Measurements from ENCODE around the gene CIC. TPM values are rescaled to one million over a fixed set of nuclear protein-coding genes. Genes with fewer than 3 reads are reported as not detected.

Gene CIC
- total RNA-seq, 3 donors from 2014 or later (not counting 1 experiment from before 2014, with no cell fraction given) = 95.4 to 121 (median 108) TPM

DNA sequence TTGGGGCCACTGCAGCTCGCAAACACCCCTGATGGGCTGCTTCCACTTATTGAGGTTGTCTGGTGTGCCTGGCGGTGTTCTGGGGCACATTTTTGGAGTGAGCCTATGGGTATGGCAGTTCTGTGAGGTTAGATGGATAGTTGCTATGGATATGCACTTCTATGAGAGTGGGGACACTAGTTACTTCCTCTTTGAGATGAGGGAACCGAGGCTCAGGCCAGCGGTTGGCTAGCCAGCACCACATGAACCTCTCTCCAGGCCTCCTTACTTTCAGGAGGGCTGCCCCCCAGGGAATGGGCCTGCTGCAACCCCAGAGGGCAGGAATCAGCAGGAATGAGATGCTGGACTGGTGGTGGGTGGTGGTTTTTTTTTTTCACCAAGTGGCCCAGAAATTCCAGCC is 19.3 kb downstream of the CIC start:
- intact Hi-C loops (cut with micrococcal nuclease) = no loop called here
- no peaks in the 10 kb centered on the region for H3K9me3 Mint-ChIP-seq
- ATAC-seq = no peak
- no peak overlapping the region for H3K27ac Mint-ChIP-seq
- H3K36me3 ChIP-seq (ENCODE audit: control insufficient read depth, insufficient read depth, low read length) = peaks cover 62% of the 10 kb centered on the region
- H3K4me1 Mint-ChIP-seq = peaks cover 13 to 29% of the 10 kb centered on the region in 2 donors
- H3K27me3 ChIP-seq (ENCODE audit: control insufficient read depth, insufficient read depth, low read length) = no peaks in the 10 kb centered on the region
- TF ChIP-seq, protein P1, sequence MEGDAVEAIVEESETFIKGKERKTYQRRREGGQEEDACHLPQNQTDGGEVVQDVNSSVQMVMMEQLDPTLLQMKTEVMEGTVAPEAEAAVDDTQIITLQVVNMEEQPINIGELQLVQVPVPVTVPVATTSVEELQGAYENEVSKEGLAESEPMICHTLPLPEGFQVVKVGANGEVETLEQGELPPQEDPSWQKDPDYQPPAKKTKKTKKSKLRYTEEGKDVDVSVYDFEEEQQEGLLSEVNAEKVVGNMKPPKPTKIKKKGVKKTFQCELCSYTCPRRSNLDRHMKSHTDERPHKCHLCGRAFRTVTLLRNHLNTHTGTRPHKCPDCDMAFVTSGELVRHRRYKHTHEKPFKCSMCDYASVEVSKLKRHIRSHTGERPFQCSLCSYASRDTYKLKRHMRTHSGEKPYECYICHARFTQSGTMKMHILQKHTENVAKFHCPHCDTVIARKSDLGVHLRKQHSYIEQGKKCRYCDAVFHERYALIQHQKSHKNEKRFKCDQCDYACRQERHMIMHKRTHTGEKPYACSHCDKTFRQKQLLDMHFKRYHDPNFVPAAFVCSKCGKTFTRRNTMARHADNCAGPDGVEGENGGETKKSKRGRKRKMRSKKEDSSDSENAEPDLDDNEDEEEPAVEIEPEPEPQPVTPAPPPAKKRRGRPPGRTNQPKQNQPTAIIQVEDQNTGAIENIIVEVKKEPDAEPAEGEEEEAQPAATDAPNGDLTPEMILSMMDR (IDR thresholded peaks at IDR 0.05) = no peak
- peaks cover 19% of the 10 kb centered on the region for H3K4me1 ChIP-seq (ENCODE audit: control insufficient read depth, insufficient read depth, low read length)
- H3K36me3 Mint-ChIP-seq = no peaks in the 10 kb centered on the region
- 81% methylated on average over 4 of the region's 4 CpGs for WGBS (ENCODE audit: insufficient coverage)
- no peak for DNase-seq
- H3K4me3 Mint-ChIP-seq = no peak overlapping the region
- H3K27ac ChIP-seq (ENCODE audit: low read length) = no peak overlapping the region
- no peaks in the 10 kb centered on the region for H3K9me3 ChIP-seq (ENCODE audit: control insufficient read depth, insufficient read depth, low read length)
- no peak overlapping the region for H3K4me3 ChIP-seq (ENCODE audit: low read length)
- H3K27me3 Mint-ChIP-seq (ENCODE audit: low read depth in 2 of 2) = no peaks in the 10 kb centered on the region

DNA sequence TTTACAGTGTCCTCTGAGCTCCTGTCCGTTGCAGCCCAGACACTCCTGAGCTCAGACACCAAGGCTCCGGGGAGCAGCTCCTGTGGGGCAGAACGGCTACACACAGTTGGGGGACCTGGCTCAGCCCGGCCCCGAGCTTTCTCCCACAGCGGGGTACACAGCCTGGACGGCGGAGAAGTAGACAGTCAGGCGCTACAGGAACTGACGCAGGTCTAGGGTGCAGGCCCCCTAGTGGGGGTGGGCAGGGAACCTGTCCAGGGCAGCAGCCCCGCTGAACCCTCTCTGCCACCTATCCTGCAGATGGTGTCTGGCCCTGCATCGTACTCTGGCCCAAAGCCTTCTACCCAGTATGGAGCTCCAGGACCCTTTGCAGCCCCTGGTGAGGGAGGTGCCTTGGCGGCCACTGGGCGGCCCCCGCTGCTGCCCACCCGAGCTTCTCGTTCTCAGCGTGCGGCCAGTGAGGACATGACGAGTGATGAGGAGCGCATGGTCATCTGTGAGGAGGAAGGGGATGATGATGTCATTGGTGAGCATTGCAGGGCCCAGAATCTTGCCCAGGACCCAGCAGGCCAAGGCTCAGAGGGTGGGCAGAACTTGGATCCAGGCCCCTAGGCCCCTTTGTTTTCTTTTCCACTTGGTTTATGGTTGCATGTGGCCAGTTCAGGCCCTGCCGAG is 20.0 kb downstream of the CIC start:
- no peaks in the 10 kb centered on the region for H3K27me3 Mint-ChIP-seq (ENCODE audit: low read depth in 2 of 2)
- no peak overlapping the region for H3K27ac ChIP-seq (ENCODE audit: low read length)
- H3K27ac Mint-ChIP-seq = no peak overlapping the region

DNA sequence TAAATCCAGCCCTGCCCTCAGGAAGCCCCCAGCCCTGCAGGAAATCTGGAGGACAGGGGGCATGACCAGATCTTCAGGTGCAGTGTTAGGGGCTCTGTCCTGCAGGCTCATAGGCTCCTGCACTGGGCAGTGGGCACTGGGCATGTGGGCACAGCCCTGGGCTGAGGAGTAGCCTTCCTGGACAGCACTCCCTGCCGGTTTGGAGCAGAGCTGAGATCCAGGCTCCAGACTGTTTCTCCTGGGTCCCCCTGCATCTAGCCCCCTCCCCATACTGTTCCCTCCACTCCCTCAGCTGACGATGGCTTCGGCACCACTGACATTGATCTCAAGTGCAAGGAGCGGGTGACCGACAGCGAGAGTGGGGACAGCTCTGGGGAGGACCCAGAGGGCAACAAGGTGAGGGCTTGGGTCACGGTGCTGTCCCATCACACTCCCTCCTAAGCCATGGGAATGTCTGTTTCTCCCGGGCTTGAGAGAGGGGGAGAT is 20.5 kb downstream of the CIC start:
- Mint-ChIP-seq H3K36me3 (no peaks in the 10 kb centered on the region), H3K9me3 (no peaks in the 10 kb centered on the region), H3K4me3 (no peak overlapping the region), H3K27ac (no peak overlapping the region), H3K27me3 (ENCODE audit: low read depth in 2 of 2) (no peaks in the 10 kb centered on the region), H3K4me1 (peaks cover 12 to 27% of the 10 kb centered on the region in 2 donors)
- ATAC-seq (no peak), DNase-seq (no peak)
- Histone ChIP-seq H3K36me3 (ENCODE audit: control insufficient read depth, insufficient read depth, low read length) (peaks cover 66% of the 10 kb centered on the region), H3K4me3 (ENCODE audit: low read length) (no peak overlapping the region), H3K4me1 (ENCODE audit: control insufficient read depth, insufficient read depth, low read length) (peaks cover 18% of the 10 kb centered on the region), H3K27me3 (ENCODE audit: control insufficient read depth, insufficient read depth, low read length) (no peaks in the 10 kb centered on the region), H3K27ac (ENCODE audit: low read length) (no peak overlapping the region), H3K9me3 (ENCODE audit: control insufficient read depth, insufficient read depth, low read length) (no peaks in the 10 kb centered on the region)
- TF ChIP-seq, protein P1 (IDR thresholded peaks at IDR 0.05) = no peak
- 99% methylated on average over 8 of the region's 8 CpGs for WGBS (ENCODE audit: insufficient coverage)
- intact Hi-C loops (cut with micrococcal nuclease) = no loop called here

More for the DNA sequence above, 20.0 kb downstream of the CIC start:
- ATAC-seq (no peak), DNase-seq (no peak)
- Histone ChIP-seq H3K36me3 (ENCODE audit: control insufficient read depth, insufficient read depth, low read length) (peaks cover 64% of the 10 kb centered on the region), H3K4me1 (ENCODE audit: control insufficient read depth, insufficient read depth, low read length) (peaks cover 19% of the 10 kb centered on the region), H3K4me3 (ENCODE audit: low read length) (no peak overlapping the region), H3K27me3 (ENCODE audit: control insufficient read depth, insufficient read depth, low read length) (no peaks in the 10 kb centered on the region), H3K9me3 (ENCODE audit: control insufficient read depth, insufficient read depth, low read length) (no peaks in the 10 kb centered on the region)
- no peaks in the 10 kb centered on the region for H3K9me3 Mint-ChIP-seq
- intact Hi-C loops (cut with micrococcal nuclease) = no loop called here
- no peaks in the 10 kb centered on the region for H3K36me3 Mint-ChIP-seq
- TF ChIP-seq, protein P1 (IDR thresholded peaks at IDR 0.05) = no peak
- peaks cover 13 to 29% of the 10 kb centered on the region in 2 donors for H3K4me1 Mint-ChIP-seq
- H3K4me3 Mint-ChIP-seq = no peak overlapping the region
- 95% methylated on average over 22 of the region's 22 CpGs for WGBS (ENCODE audit: insufficient coverage)

DNA sequence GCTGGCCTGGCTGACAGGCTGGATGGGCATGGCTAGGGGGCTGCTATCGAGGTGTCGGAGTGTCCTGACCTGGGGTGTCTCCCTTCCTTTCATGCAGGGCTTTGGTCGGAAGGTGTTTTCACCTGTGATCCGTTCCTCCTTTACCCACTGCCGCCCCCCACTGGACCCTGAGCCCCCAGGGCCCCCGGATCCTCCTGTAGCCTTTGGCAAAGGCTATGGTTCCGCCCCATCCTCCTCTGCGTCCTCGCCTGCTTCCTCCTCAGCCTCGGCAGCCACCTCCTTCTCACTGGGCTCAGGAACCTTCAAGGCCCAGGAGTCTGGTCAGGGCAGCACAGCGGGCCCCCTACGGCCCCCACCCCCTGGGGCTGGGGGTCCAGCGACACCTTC is 21.1 kb downstream of the CIC start:
- Mint-ChIP-seq H3K27ac (no peak overlapping the region), H3K4me1 (peaks cover 7 to 22% of the 10 kb centered on the region in 2 donors), H3K27me3 (ENCODE audit: low read depth in 2 of 2) (no peaks in the 10 kb centered on the region), H3K4me3 (no peak overlapping the region), H3K36me3 (no peaks in the 10 kb centered on the region), H3K9me3 (no peaks in the 10 kb centered on the region)
- ATAC-seq (no peak), DNase-seq (no peak)
- no peaks in the 10 kb centered on the region for H3K27me3 ChIP-seq (ENCODE audit: control insufficient read depth, insufficient read depth, low read length)
- H3K4me1 ChIP-seq (ENCODE audit: control insufficient read depth, insufficient read depth, low read length) = peaks cover 12% of the 10 kb centered on the region
- no peaks in the 10 kb centered on the region for H3K9me3 ChIP-seq (ENCODE audit: control insufficient read depth, insufficient read depth, low read length)
- TF ChIP-seq, protein P1 (IDR thresholded peaks at IDR 0.05) = no peak
- intact Hi-C loops (cut with micrococcal nuclease) = no loop called here
- no peak overlapping the region for H3K27ac ChIP-seq (ENCODE audit: low read length)
- H3K36me3 ChIP-seq (ENCODE audit: control insufficient read depth, insufficient read depth, low read length) = peaks cover 66% of the 10 kb centered on the region
- 95% methylated on average over 13 of the region's 13 CpGs for WGBS (ENCODE audit: insufficient coverage)
- H3K4me3 ChIP-seq (ENCODE audit: low read length) = no peak overlapping the region
